Endodermal cell (in vitro differentiated cells): Measurements from ENCODE around the gene CTNNA1. TPM values are rescaled to one million over a fixed set of nuclear protein-coding genes. Genes with fewer than 3 reads are reported as not detected.

Experiments
- DNase-seq: peaks from one replicate; pipeline ENCODE4 v3.0.0-alpha.2; 2017
- H3K27ac ChIP-seq: 2 replicates; pipeline ENCODE4 v1.5.1; 2013; ENCODE audit warnings: mild to moderate bottlenecking, low read depth, low read length, moderate library complexity
- H3K27me3 ChIP-seq: 2 replicates; pipeline ENCODE4 v1.6.1; 2013; ENCODE audit warnings: mild to moderate bottlenecking, low read length, moderate library complexity; ENCODE audit not compliant: insufficient read depth, control insufficient read depth, poor library complexity, severe bottlenecking
- H3K36me3 ChIP-seq: 2 replicates; pipeline ENCODE4 v1.7.0; 2013; ENCODE audit warnings: mild to moderate bottlenecking, low read length, moderate library complexity; ENCODE audit not compliant: control insufficient read depth, insufficient read depth
- H3K4me1 ChIP-seq: one replicate; pipeline ENCODE4 v1.7.0; 2013; ENCODE audit warnings: low read length; ENCODE audit not compliant: control insufficient read depth, insufficient read depth
- H3K4me3 ChIP-seq: 2 replicates; pipeline ENCODE4 v1.5.1; 2013; ENCODE audit warnings: mild to moderate bottlenecking, low read length, moderate library complexity
- H3K9ac ChIP-seq: 2 replicates; pipeline ENCODE4 v1.6.1; 2013; ENCODE audit warnings: mild to moderate bottlenecking, low read length, moderate library complexity; ENCODE audit not compliant: poor library complexity, severe bottlenecking; ENCODE audit errors: extremely low read depth
- H3K9me3 ChIP-seq: 2 replicates; pipeline ENCODE4 v1.6.1; 2013; ENCODE audit warnings: mild to moderate bottlenecking, low read length, moderate library complexity; ENCODE audit not compliant: control insufficient read depth
- H3K27ac Mint-ChIP-seq: 2 replicates; pipeline ENCODE4 v1.8.0; 2020; ENCODE audit warnings: mixed read lengths
- H3K27me3 Mint-ChIP-seq: 2 replicates; pipeline ENCODE4 v1.8.0; 2021; ENCODE audit warnings: mild to moderate bottlenecking, mixed read lengths; ENCODE audit not compliant: insufficient read depth
- H3K36me3 Mint-ChIP-seq: 2 replicates; pipeline ENCODE4 v1.8.0; 2020; ENCODE audit warnings: low read depth, mixed read lengths
- H3K4me1 Mint-ChIP-seq: 2 replicates; pipeline ENCODE4 v1.8.0; 2020; ENCODE audit warnings: mixed read lengths
- H3K4me3 Mint-ChIP-seq: 2 replicates; pipeline ENCODE4 v1.8.0; 2020; ENCODE audit warnings: mild to moderate bottlenecking, moderate library complexity, mixed read lengths
- H3K9me3 Mint-ChIP-seq: 2 replicates; pipeline ENCODE4 v1.8.0; 2020; ENCODE audit warnings: mild to moderate bottlenecking, mixed read lengths
- CTCF ChIP-seq: fragments of 200-600 bp; sonication (generic); conservative IDR thresholded peaks from 2 replicates; pipeline ENCODE4 v1.5.0; 2021; ENCODE audit warnings: antibody characterized with exemption, mild to moderate bottlenecking
- WGBS, 2 experiments: methylation state at CpG; one replicate each; pipeline versions ENCODE4 v1.1.5 to v1.1.7; 2013; ENCODE audit warnings: missing lambda C conversion rate in 2 of 2, mixed read lengths in 1 of 2; ENCODE audit not compliant: insufficient coverage in 1 of 2, insufficient read length in 1 of 2; 5-methylcytosine and 5-hydroxymethylcytosine counted together
- total RNA-seq, 2 donors: library from RNA; stranded (reverse); fragmentation: NEBNext Ultra II Directional in 1 of 2; extraction: Animal tissue kit (Norgen Biotek cat#: 25700) in 1 of 2; gene quantifications; 2 replicates in 1 of 2; 3 replicates in 1 of 2; pipeline ENCODE4 v1.2.1, GENCODE V29; 2021

CTNNA1 gene
- total RNA-seq, 2 donors from 2014 or later: 298 to 305 TPM

- peaks cover 50% of the 10 kb centered on the region for H3K36me3 Mint-ChIP-seq
- H3K27me3 ChIP-seq: no peaks in the 10 kb centered on the region
- no peak overlapping the region for H3K9ac ChIP-seq
- H3K4me1 Mint-ChIP-seq: no peaks in the 10 kb centered on the region
- no peaks in the 10 kb centered on the region for H3K4me1 ChIP-seq
- H3K9me3 Mint-ChIP-seq: no peaks in the 10 kb centered on the region
- peak; percentile 83 for TF ChIP-seq CTCF
- 86% methylated on average over 5 of the region's 5 CpGs; no CpG with 5 or more reads in 1 of the 2 experiments for WGBS, 2 experiments
- H3K36me3 ChIP-seq: peaks cover 79% of the 10 kb centered on the region
- H3K4me3 ChIP-seq: no peak overlapping the region
- H3K27ac Mint-ChIP-seq: no peak overlapping the region
- H3K27ac ChIP-seq: no peak overlapping the region
- no peaks in the 10 kb centered on the region for H3K27me3 Mint-ChIP-seq
- H3K9me3 ChIP-seq: no peaks in the 10 kb centered on the region
- no peak for DNase-seq
- no peak overlapping the region for H3K4me3 Mint-ChIP-seq
Measured at GRCh38 chr5:138824924-138825863, 72.0 kb downstream of the CTNNA1 start.

- no peaks in the 10 kb centered on the region for H3K9me3 Mint-ChIP-seq
- Histone ChIP-seq H3K27ac (no peak overlapping the region), H3K9ac (no peak overlapping the region), H3K36me3 (peaks cover 82% of the 10 kb centered on the region), H3K4me1 (no peaks in the 10 kb centered on the region), H3K27me3 (no peaks in the 10 kb centered on the region), H3K4me3 (no peak overlapping the region), H3K9me3 (no peaks in the 10 kb centered on the region)
- no peak overlapping the region for H3K27ac Mint-ChIP-seq
- H3K36me3 Mint-ChIP-seq: peaks cover 51% of the 10 kb centered on the region
- no peak overlapping the region for H3K4me3 Mint-ChIP-seq
- no peak for DNase-seq
- no peaks in the 10 kb centered on the region for H3K27me3 Mint-ChIP-seq
- peaks cover 16% of the 10 kb centered on the region for H3K4me1 Mint-ChIP-seq
- WGBS, 2 experiments: 94% methylated on average over 3 to 4 of the region's 4 CpGs
- TF ChIP-seq CTCF: no peak
Measured at GRCh38 chr5:138828556-138828955, 75.3 kb downstream of the CTNNA1 start.

- no peak overlapping the region for H3K27ac ChIP-seq
- peaks cover 23% of the 10 kb centered on the region for H3K4me1 Mint-ChIP-seq
- H3K27me3 Mint-ChIP-seq: no peaks in the 10 kb centered on the region
- no peak overlapping the region for H3K9ac ChIP-seq
- no peak overlapping the region for H3K4me3 Mint-ChIP-seq
- H3K4me1 ChIP-seq: no peaks in the 10 kb centered on the region
- no peak overlapping the region for H3K4me3 ChIP-seq
- peaks cover 47% of the 10 kb centered on the region for H3K36me3 Mint-ChIP-seq
- DNase-seq: no peak
- H3K27me3 ChIP-seq: no peaks in the 10 kb centered on the region
- no peaks in the 10 kb centered on the region for H3K9me3 Mint-ChIP-seq
- H3K36me3 ChIP-seq: peaks cover 86% of the 10 kb centered on the region
- H3K27ac Mint-ChIP-seq: no peak overlapping the region
- TF ChIP-seq CTCF: no peak
- H3K9me3 ChIP-seq: peaks cover 5% of the 10 kb centered on the region
- WGBS, 2 experiments: 95 to 96% methylated on average over 3 of the region's 3 CpGs
Measured at GRCh38 chr5:138829341-138829740, 76.1 kb downstream of the CTNNA1 start.
